Mammary epithelial cell (primary cell): ENCODE results near the gene ABHD3.
"Not testable (repeated sequence)": the region's sequence is repeated elsewhere in the genome, so short reads cannot be mapped to it uniquely, and the experiment has no call there.

Experiments used
- CTCF ChIP-seq, 2 donors: IDR thresholded peaks in 1 of 2; conservative IDR thresholded peaks in 1 of 2; 2 replicates each; pipeline ENCODE4 v1.5.1; 2011 to 2012; ENCODE audit warnings: inconsistent platforms in 2 of 2, low read length in 2 of 2, mild to moderate bottlenecking in 2 of 2, control low read depth in 1 of 2, low read depth in 1 of 2; ENCODE audit not compliant: insufficient read depth in 1 of 2; ENCODE audit errors: extremely low read depth in 1 of 2
- EZH2 ChIP-seq: IDR thresholded peaks from 2 replicates; pipeline ENCODE4 v1.6.1; 2012; ENCODE audit warnings: low read length, inconsistent platforms, borderline replicate concordance

DNA sequence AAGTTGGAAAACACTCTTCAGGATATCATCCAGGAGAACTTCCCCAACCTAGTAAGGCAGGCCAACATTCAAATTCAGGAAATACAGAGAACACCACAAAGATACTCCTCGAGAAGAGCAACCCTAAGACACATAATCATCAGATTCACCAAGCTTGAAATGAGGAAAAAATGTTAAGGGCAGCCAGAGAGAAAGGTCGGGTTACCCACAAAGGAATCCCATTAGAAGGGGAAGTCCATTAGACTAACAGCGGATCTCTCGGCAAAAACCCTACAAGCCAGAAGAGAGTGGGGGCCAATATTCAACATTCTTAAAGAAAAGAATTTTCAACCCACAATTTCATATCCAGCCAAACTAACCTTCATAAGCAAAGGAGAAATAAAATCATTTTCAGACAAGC, 32.4 kb upstream of the ABHD3 start:
- TF ChIP-seq CTCF (conservative IDR thresholded peaks at IDR 0.05 in 1 of 2, IDR thresholded peaks at IDR 0.05 in 1 of 2; ENCODE audit: extremely low read depth in 1 of 2, insufficient read depth in 1 of 2, low read depth in 1 of 2, low read length in 2 of 2); EZH2: not testable (repeated sequence)
